Measurements from ENCODE around the gene ARG2.

The ARG2 gene

GRCh38 chr14:67695394-67695949 lies 75.8 kb downstream of the ARG2 start, which contains the start of gene RDH11:
Gene RDH11 (minus strand): TSS chr14:67695764. CDS start chr14:67695703, 61 bp downstream.
- peak; percentile 72 for DNase-seq

GRCh38 chr14:67697006-67697405 lies 77.3 kb downstream of the ARG2 start:
- no peak for DNase-seq

GRCh38 chr14:67698179-67698578 lies 78.5 kb downstream of the ARG2 start:
- no peak for DNase-seq
